Measurements from ENCODE around the gene SNX13. TPM values are rescaled to one million over a fixed set of nuclear protein-coding genes. Genes with fewer than 3 reads are reported as not detected.
"Not testable (repeated sequence)": the region's sequence is repeated elsewhere in the genome, so short reads cannot be mapped to it uniquely, and the experiment has no call there.

The SNX13 gene
- total and polyA plus RNA-seq, 12 donors, result 8.5 to 113 (median 67.4) TPM

- WGBS, 4 donors, result 0 to 91% (median 60%) methylated on average over 1 of the region's 1 CpG
- Histone ChIP-seq H3K27me3 (no peaks in the 10 kb centered on the region), H3K36me3 (replicated peaks in 1 of 2) (no peaks in the 10 kb centered on the region), H3K9me3 (replicated peaks in 1 of 3) (peaks cover 0 to 5% (median 0%) of the 10 kb centered on the region in 3 donors), H3K27ac (no peak overlapping the region), H3K4me1 (replicated peaks in 1 of 2) (no peaks in the 10 kb centered on the region), H3K4me3 (no peak overlapping the region)
- DNase-seq, result no peak
- TF ChIP-seq POLR2A (IDR thresholded peaks at IDR 0.05) (no peak), CTCF (IDR thresholded peaks at IDR 0.05) (no peak)
- intact Hi-C loops (cut with DNase I), result no loop called here
Observed at GRCh38 chr7:17912050-17912449, 28.2 kb downstream of the SNX13 start.

- H3K9me3 ChIP-seq (replicated peaks in 1 of 3), result no peaks in the 10 kb centered on the region
- DNase-seq, result no peak
- TF ChIP-seq POLR2A (IDR thresholded peaks at IDR 0.05), result no peak
- TF ChIP-seq CTCF (IDR thresholded peaks at IDR 0.05), result no peak
- no peaks in the 10 kb centered on the region for H3K4me1 ChIP-seq (replicated peaks in 1 of 2)
- intact Hi-C loops (cut with DNase I), result no loop called here
- no peaks in the 10 kb centered on the region for H3K27me3 ChIP-seq
- H3K27ac ChIP-seq, result no peak overlapping the region
- H3K4me3 ChIP-seq, result no peak overlapping the region
- 95 to 98% (median 95%) methylated on average over 3 of the region's 3 CpGs for WGBS, 4 donors
- H3K36me3 ChIP-seq (replicated peaks in 1 of 2), result no peaks in the 10 kb centered on the region
Observed at GRCh38 chr7:17910377-17910776, 29.9 kb downstream of the SNX13 start.

- WGBS, 4 donors, result 96 to 98% (median 98%) methylated on average over 4 of the region's 4 CpGs
- H3K27me3 ChIP-seq; intact Hi-C loops (cut with DNase I); H3K4me1 ChIP-seq (replicated peaks in 1 of 2); H3K4me3 ChIP-seq; DNase-seq; H3K36me3 ChIP-seq (replicated peaks in 1 of 2); H3K9me3 ChIP-seq (replicated peaks in 1 of 3); H3K27ac ChIP-seq: not testable (repeated sequence)
Observed at GRCh38 chr7:17909310-17909709, 31.0 kb downstream of the SNX13 start.

GRCh38 chr7:17907014-17907413 is 33.3 kb downstream of the SNX13 start:
- no peaks in the 10 kb centered on the region for H3K36me3 ChIP-seq (replicated peaks in 1 of 2)
- 93 to 100% (median 100%) methylated on average over 1 of the region's 1 CpG for WGBS, 4 donors
- H3K4me3 ChIP-seq, result no peak overlapping the region
- no peaks in the 10 kb centered on the region for H3K27me3 ChIP-seq
- intact Hi-C loops (cut with DNase I), result no loop called here
- TF ChIP-seq CTCF (IDR thresholded peaks at IDR 0.05), result no peak
- TF ChIP-seq POLR2A (IDR thresholded peaks at IDR 0.05), result no peak
- no peaks in the 10 kb centered on the region for H3K9me3 ChIP-seq (replicated peaks in 1 of 3)
- H3K4me1 ChIP-seq (replicated peaks in 1 of 2), result peaks cover 6 to 19% of the 10 kb centered on the region in 2 donors
- DNase-seq, result no peak
- H3K27ac ChIP-seq, result no peak overlapping the region

- no peak for DNase-seq
- Histone ChIP-seq H3K27ac (no peak overlapping the region), H3K4me3 (no peak overlapping the region), H3K9me3 (replicated peaks in 1 of 3) (no peaks in the 10 kb centered on the region), H3K4me1 (replicated peaks in 1 of 2) (peaks cover 6 to 23% of the 10 kb centered on the region in 2 donors), H3K36me3 (replicated peaks in 1 of 2) (no peaks in the 10 kb centered on the region), H3K27me3 (no peaks in the 10 kb centered on the region)
- no peak for TF ChIP-seq POLR2A (IDR thresholded peaks at IDR 0.05)
- TF ChIP-seq CTCF (IDR thresholded peaks at IDR 0.05), result no peak
- intact Hi-C loops (cut with DNase I), result no loop called here
Observed at GRCh38 chr7:17903337-17903736, 37.0 kb downstream of the SNX13 start.
